AG09319 (cell line): Measurements from ENCODE around the gene INSYN1.

Experiments
- DNase-seq: peaks from one replicate; pipeline ENCODE4 v3.0.0-alpha.2; 2010; ENCODE audit warnings: low read depth; ENCODE audit errors: extremely low read depth
- TF ChIP-seq, protein P1 (sequence below): IDR thresholded peaks from 2 replicates; pipeline ENCODE4 v1.5.1; 2011; ENCODE audit warnings: low read depth, mild to moderate bottlenecking, inconsistent platforms, low read length, moderate library complexity

Gene INSYN1

DNA sequence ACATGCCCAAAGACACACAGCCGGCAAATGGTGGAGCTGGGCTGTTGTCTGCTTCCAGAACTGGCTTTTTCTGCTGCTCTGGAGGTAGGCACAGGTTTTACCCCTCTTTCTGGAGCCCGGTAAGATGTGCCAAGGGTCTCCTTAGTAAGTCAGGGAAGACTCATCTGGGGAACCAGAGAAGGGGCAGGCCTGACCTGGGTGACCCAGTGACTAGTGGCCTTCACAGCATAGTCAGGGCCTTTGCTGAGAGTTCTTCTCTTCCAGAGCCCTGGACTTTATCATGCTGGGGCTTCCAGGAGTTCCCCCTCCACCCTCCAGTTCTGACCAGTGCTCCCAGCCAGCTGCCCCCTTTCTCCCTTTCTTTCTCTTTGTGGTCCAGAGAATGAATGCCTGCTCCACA is 65.8 kb downstream of the INSYN1 start:
- TF ChIP-seq, protein P1, sequence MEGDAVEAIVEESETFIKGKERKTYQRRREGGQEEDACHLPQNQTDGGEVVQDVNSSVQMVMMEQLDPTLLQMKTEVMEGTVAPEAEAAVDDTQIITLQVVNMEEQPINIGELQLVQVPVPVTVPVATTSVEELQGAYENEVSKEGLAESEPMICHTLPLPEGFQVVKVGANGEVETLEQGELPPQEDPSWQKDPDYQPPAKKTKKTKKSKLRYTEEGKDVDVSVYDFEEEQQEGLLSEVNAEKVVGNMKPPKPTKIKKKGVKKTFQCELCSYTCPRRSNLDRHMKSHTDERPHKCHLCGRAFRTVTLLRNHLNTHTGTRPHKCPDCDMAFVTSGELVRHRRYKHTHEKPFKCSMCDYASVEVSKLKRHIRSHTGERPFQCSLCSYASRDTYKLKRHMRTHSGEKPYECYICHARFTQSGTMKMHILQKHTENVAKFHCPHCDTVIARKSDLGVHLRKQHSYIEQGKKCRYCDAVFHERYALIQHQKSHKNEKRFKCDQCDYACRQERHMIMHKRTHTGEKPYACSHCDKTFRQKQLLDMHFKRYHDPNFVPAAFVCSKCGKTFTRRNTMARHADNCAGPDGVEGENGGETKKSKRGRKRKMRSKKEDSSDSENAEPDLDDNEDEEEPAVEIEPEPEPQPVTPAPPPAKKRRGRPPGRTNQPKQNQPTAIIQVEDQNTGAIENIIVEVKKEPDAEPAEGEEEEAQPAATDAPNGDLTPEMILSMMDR, result no peak
- no peak for DNase-seq

DNA sequence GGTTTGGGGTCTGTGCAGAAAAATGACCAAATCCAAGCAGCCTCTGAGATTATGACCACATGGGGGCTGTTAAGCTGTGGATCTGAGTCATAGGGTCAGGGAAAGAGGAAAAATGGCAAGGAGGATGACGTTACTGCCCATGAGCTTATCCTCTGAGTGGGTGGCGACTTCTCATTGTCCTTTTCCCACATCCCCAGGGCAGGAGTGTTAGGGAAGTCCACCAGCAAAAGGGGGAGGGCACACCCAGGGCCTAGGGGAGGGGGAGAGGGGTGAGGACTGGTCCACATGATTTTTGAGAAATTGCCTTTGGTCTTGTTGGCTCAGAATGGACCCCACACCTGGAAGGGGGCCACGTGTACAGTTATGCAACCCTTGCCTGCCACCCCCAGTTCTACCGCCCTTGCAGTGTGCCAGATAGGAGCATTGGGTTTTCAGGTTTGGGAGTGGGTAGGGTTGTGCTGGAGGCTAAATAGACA is 66.3 kb downstream of the INSYN1 start:
- TF ChIP-seq, protein P1, result no peak; the same call in 1 of the 2 replicates
- DNase-seq, result peak; percentile 60

DNA sequence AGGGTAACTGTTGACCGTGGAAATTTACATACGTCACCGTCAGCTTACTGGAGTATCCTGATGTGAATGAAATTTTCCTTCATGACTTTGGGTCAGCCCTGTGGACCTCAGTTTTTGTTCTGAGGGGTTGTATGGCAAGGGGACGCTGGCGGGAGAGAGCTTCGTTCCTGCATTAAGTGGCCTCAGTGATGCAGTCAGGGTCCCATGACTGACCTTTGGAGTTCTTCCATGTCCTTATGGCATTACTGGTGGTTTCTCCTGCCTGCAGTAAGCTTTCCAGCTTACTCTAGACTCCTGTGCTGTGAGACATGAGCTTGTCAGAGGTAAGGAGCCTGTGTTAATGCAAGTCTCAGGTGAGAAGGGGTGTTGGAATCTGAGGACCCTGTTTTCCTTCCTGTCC is 67.2 kb downstream of the INSYN1 start:
- TF ChIP-seq, protein P1, result no peak
- no peak for DNase-seq
